GM10248 (cell line): Measurements from ENCODE around the gene RRAS2.

ENCODE experiments used
- CTCF ChIA-PET: fragments of 300-600 bp; sonication (Branson Sonifier 250); formaldehyde crosslinking; extraction: SDS; loops from one replicate; lab custom pipeline; 2021; ENCODE audit warnings: antibody characterized with exemption; lab: Yijun Ruan, JAX
- POLR2A ChIA-PET: fragments of 350-650 bp; sonication (Branson Sonifier 250); formaldehyde crosslinking; extraction: SDS; loops from one replicate; lab custom pipeline; 2020; ENCODE audit warnings: antibody characterized with exemption; lab: Yijun Ruan, JAX
- DNase-seq: peaks from one replicate; pipeline ENCODE4 v3.0.0; 2012; ENCODE audit errors: extremely low spot score
- TF ChIP-seq, protein P1 (sequence below): IDR thresholded peaks from 2 replicates; pipeline ENCODE4 v1.5.1; 2012; ENCODE audit warnings: mild to moderate bottlenecking, low read depth; ENCODE audit errors: extremely low read depth, missing control alignments, control extremely low read depth

RRAS2 gene

DNA sequence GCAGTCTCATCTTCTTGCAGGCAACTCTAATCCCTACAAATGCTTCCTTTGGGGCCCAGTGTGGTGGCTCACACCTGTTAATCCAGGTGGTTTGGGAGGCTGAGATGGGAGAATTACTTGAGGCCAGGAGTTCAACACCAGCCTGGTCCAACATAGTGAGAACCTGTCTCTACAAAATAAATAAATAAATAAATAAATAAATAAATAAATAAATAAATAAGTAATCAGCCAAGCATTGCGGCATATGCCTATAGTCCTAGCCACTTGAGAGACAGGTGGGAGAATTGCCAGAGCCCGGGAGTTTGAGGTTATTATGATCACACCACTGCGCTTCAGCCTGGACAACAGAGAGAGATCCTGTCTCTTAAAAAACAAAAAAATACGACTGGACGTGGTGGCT is 34.1 kb upstream of the RRAS2 start:
- CTCF ChIA-PET: no interaction called here
- TF ChIP-seq, protein P1, sequence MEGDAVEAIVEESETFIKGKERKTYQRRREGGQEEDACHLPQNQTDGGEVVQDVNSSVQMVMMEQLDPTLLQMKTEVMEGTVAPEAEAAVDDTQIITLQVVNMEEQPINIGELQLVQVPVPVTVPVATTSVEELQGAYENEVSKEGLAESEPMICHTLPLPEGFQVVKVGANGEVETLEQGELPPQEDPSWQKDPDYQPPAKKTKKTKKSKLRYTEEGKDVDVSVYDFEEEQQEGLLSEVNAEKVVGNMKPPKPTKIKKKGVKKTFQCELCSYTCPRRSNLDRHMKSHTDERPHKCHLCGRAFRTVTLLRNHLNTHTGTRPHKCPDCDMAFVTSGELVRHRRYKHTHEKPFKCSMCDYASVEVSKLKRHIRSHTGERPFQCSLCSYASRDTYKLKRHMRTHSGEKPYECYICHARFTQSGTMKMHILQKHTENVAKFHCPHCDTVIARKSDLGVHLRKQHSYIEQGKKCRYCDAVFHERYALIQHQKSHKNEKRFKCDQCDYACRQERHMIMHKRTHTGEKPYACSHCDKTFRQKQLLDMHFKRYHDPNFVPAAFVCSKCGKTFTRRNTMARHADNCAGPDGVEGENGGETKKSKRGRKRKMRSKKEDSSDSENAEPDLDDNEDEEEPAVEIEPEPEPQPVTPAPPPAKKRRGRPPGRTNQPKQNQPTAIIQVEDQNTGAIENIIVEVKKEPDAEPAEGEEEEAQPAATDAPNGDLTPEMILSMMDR: no peak
- POLR2A ChIA-PET: no interaction called here
- DNase-seq: no peak

GRCh38 chr11:14390669-14391068 is 31.7 kb upstream of the RRAS2 start:
- CTCF ChIA-PET: no interaction called here
- POLR2A ChIA-PET: no interaction called here
- no peak for DNase-seq
- TF ChIP-seq, protein P1: no peak

DNA sequence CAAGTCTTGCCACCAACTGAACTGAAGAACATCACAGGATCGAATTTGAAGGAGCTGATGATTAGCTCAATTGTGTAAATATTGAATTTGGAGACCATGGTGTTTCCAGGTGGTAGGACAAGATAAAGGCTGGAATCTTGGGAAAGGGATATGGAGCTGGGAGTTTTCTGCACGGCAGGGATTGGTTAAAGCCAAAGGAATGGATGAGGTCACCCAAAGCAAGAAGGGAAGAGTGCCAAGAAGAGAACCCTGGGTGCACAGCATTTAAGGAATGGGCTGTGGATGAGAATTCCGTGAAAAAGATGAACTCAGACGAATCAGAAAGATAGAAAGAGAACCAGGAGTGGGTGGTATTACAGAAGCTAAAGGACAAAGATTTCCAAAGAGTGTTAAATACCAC is 29.4 kb upstream of the RRAS2 start:
- DNase-seq: no peak
- ChIA-PET POLR2A (no interaction called here), CTCF (interaction anchor here (1.0 to 3.0 kb wide), 5 partner anchors 9 to 108 kb away, joined by 3 to 13 read pairs (median 6); no protein-coding TSS in a partner anchor)
- TF ChIP-seq, protein P1: no peak

DNA sequence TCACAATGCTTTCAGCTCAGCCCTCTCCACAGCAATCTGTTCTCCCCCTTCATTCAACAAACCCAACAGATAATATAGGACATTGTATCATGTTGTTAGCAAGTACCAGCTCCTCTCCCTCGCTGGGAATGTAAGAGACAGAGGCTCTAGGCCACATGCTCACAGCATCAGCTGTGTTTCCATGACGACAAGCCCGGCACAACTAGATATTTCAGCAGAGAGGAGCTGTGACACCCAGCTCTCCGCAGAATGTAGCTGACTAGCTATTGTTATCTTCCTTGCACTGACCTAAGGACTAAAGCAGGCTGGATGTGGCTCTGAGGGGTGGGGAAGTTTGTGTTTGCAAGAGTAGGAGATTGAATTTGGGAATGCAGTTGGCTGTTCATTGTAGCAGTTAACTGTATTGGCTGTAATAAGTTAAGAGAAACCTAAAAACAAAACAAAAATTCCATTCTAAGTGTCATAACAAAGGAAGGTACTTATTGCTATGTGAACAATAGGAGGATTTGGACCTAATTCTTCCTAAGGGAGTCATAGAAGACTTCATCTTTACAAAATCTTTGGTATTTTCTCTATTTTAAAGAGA is 28.0 kb upstream of the RRAS2 start:
- CTCF ChIA-PET: interaction anchor here (1.1 to 3.0 kb wide), 3 partner anchors 10 to 29 kb away, joined by 3 to 13 read pairs (median 3); no protein-coding TSS in a partner anchor
- TF ChIP-seq, protein P1: no peak
- POLR2A ChIA-PET: no interaction called here
- no peak for DNase-seq

- ChIA-PET CTCF (interaction anchor here (1.2 kb wide), 1 partner anchor 11 kb away, joined by 3 read pairs; no protein-coding TSS in a partner anchor), POLR2A (no interaction called here)
- TF ChIP-seq, protein P1: no peak
- DNase-seq: no peak
Measured at GRCh38 chr11:14386081-14386480, 27.1 kb upstream of the RRAS2 start.

- POLR2A ChIA-PET: no interaction called here
- no peak for DNase-seq
- TF ChIP-seq, protein P1: no peak
- CTCF ChIA-PET: interaction anchor here (0.6 to 3.1 kb wide), 4 partner anchors 9 to 72 kb away, joined by 3 to 15 read pairs (median 3); no protein-coding TSS in a partner anchor
Measured at GRCh38 chr11:14384338-14384737, 25.4 kb upstream of the RRAS2 start.
